ENCODE results near the gene AQP7.

- TF ChIP-seq CTCF (IDR thresholded peaks at IDR 0.05; ENCODE audit: low read length): no peak
- no peak for TF ChIP-seq EZH2 (optimal IDR thresholded peaks at IDR 0.05; ENCODE audit: low read depth, low read length)
Observed at GRCh38 chr9:33442125-33442524, 39.8 kb upstream of the AQP7 start.
